ENCODE measurements around the gene FAM53B. TPM values are rescaled to one million over a fixed set of nuclear protein-coding genes. Genes with fewer than 3 reads are reported as not detected.

FAM53B gene
- total and polyA plus RNA-seq, 12 donors, result 11.6 to 42.9 (median 29.1) TPM

DNA sequence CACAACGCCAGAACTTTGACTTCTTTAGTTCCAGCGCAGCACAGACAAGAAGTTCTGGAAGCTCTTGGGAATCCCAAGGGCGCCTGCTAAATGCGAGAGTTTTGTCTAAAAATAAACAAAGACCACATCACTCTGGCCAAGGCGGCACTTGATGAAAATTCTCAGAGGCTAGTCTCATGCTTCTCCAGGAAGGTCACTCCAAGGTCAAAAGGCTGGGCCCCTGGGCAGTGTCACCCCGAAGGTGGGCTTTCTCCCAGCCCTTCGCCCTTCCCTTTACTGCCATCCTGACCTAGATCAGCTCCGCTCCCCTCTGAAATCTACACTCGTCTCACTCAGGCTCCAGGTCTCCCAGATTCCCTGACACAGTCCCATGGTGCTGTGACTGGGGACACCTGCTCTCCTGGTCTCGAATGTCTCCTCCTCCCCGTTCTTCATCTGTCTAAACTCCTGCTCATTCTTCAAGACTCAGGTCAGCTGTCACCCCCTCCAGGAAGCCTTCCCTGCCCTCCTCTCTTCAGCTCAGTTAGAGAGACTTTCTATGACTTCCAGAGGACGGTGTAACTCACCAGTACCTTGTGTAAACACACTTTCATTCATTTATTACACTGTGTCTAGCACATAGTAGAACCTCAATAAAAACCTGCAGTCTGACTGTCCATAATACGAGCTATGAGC lies 10.5 kb downstream of the FAM53B start:
- peaks cover 60 to 100% (median 98%) of the 10 kb centered on the region in 9 donors for H3K4me1 ChIP-seq
- H3K4me3 ChIP-seq, result peak overlapping the region in 1 of 10 donors; percentile 4
- H3K9me3 ChIP-seq, result no peaks in the 10 kb centered on the region
- H3K27ac ChIP-seq, result peak overlapping the region; percentile 67 to 85 (median 80)
- intact Hi-C loops (cut with DNase I), result loop anchor here in 2 of 10 donors (10.0 kb wide), 1 partner anchor 49 kb away; no protein-coding TSS in a partner anchor
- TF ChIP-seq, protein P1, sequence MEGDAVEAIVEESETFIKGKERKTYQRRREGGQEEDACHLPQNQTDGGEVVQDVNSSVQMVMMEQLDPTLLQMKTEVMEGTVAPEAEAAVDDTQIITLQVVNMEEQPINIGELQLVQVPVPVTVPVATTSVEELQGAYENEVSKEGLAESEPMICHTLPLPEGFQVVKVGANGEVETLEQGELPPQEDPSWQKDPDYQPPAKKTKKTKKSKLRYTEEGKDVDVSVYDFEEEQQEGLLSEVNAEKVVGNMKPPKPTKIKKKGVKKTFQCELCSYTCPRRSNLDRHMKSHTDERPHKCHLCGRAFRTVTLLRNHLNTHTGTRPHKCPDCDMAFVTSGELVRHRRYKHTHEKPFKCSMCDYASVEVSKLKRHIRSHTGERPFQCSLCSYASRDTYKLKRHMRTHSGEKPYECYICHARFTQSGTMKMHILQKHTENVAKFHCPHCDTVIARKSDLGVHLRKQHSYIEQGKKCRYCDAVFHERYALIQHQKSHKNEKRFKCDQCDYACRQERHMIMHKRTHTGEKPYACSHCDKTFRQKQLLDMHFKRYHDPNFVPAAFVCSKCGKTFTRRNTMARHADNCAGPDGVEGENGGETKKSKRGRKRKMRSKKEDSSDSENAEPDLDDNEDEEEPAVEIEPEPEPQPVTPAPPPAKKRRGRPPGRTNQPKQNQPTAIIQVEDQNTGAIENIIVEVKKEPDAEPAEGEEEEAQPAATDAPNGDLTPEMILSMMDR (IDR thresholded peaks at IDR 0.05), result no peak
- ATAC-seq (peak in 5 of 8 donors; percentile 1 to 11 (median 3)), DNase-seq (no peak)
- peaks cover 0 to 5% (median 0%) of the 10 kb centered on the region in 9 donors for H3K36me3 ChIP-seq
- no peaks in the 10 kb centered on the region for H3K27me3 ChIP-seq
- 44 to 45% methylated on average over 13 of the region's 13 CpGs for WGBS, 2 donors

- Histone ChIP-seq H3K27me3 (no peaks in the 10 kb centered on the region), H3K4me1 (peaks cover 60 to 100% (median 98%) of the 10 kb centered on the region in 9 donors), H3K36me3 (peaks cover 0 to 5% (median 0%) of the 10 kb centered on the region in 9 donors), H3K27ac (peak overlapping the region; percentile 67 to 85 (median 80)), H3K9me3 (no peaks in the 10 kb centered on the region), H3K4me3 (peak overlapping the region in 2 of 10 donors; percentile 4 to 7)
- ATAC-seq, result peak; percentile 30 to 59 (median 45)
- 42 to 45% methylated on average over 14 of the region's 14 CpGs for WGBS, 2 donors
- TF ChIP-seq, protein P1 (IDR thresholded peaks at IDR 0.05), result no peak
- intact Hi-C loops (cut with DNase I), result loop anchor here in 2 of 10 donors (10.0 kb wide), 1 partner anchor 48 kb away; no protein-coding TSS in a partner anchor
- DNase-seq, result peak in 1 of 2 donors; percentile 57
Observed at GRCh38 chr10:124732931-124733570, 11.1 kb downstream of the FAM53B start.

DNA sequence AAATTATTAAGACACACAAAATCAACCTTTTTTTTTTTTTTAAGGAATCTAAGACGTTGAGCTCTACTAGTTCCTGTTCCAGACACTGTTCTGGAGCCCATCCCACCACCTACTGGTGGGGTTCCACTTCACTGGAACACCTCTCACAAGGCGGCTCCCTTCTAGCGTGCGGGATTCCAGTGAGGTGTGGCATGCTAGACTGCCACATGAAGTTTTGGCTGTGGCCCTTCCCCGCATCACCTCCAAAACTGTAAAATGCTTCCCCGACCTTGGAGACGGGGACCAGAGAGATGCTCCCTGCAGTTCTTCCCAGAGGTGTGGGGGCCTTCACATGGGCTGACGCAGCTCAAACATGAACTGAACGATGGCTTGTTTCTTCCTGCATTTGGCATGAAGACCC lies 12.6 kb downstream of the FAM53B start:
- Histone ChIP-seq H3K36me3 (peaks cover 0 to 5% (median 0%) of the 10 kb centered on the region in 9 donors), H3K27me3 (no peaks in the 10 kb centered on the region), H3K4me3 (no peak overlapping the region), H3K27ac (peak overlapping the region in 6 of 10 donors; percentile 3 to 84 (median 82)), H3K4me1 (peaks cover 54 to 100% (median 98%) of the 10 kb centered on the region in 9 donors), H3K9me3 (no peaks in the 10 kb centered on the region)
- intact Hi-C loops (cut with DNase I), result loop anchor here in 2 of 10 donors (10.0 kb wide), 1 partner anchor 47 kb away; no protein-coding TSS in a partner anchor
- no peak for ATAC-seq
- WGBS, 2 donors, result 83 to 85% methylated on average over 9 of the region's 9 CpGs
- TF ChIP-seq, protein P1 (IDR thresholded peaks at IDR 0.05), result no peak
- DNase-seq, result no peak

GRCh38 chr10:124730790-124731189 lies 13.4 kb downstream of the FAM53B start:
- intact Hi-C loops (cut with DNase I), result loop anchor here in 2 of 10 donors (10.0 kb wide), 1 partner anchor 46 kb away; no protein-coding TSS in a partner anchor
- no peak for ATAC-seq
- DNase-seq, result no peak
- 86 to 90% methylated on average over 3 of the region's 3 CpGs for WGBS, 2 donors
- Histone ChIP-seq H3K4me3 (no peak overlapping the region), H3K27me3 (no peaks in the 10 kb centered on the region), H3K9me3 (no peaks in the 10 kb centered on the region), H3K4me1 (peaks cover 54 to 100% (median 98%) of the 10 kb centered on the region in 9 donors), H3K27ac (peak overlapping the region in 3 of 10 donors; percentile 1 to 84 (median 3)), H3K36me3 (peaks cover 0 to 5% (median 0%) of the 10 kb centered on the region in 9 donors)
- TF ChIP-seq, protein P1 (IDR thresholded peaks at IDR 0.05), result no peak
